HuH-7 (cell line): Measurements from ENCODE around the gene ZFYVE28.
A peak's percentile ranks its signal among the peaks of the same experiment; 100 is the strongest.

Experiments
- DNase-seq: peaks from one replicate; pipeline ENCODE4 v3.0.0; 2011; ENCODE audit warnings: low spot score

ZFYVE28 gene

GRCh38 chr4:2411786-2412510 is 6.5 kb downstream of the ZFYVE28 start:
- DNase-seq, result no peak

- no peak for DNase-seq
Measured at GRCh38 chr4:2409381-2409783, 9.1 kb downstream of the ZFYVE28 start.

- DNase-seq, result no peak
Measured at GRCh38 chr4:2408976-2409375, 9.5 kb downstream of the ZFYVE28 start.

GRCh38 chr4:2408401-2408958 is 10.0 kb downstream of the ZFYVE28 start:
- DNase-seq, result no peak

- no peak for DNase-seq
Measured at GRCh38 chr4:2407991-2408342, 10.5 kb downstream of the ZFYVE28 start.

- no peak for DNase-seq
Measured at GRCh38 chr4:2406920-2407319, 11.5 kb downstream of the ZFYVE28 start.

- DNase-seq, result no peak
Measured at GRCh38 chr4:2406406-2406805, 12.0 kb downstream of the ZFYVE28 start.

- no peak for DNase-seq
Measured at GRCh38 chr4:2402941-2403340, 15.5 kb downstream of the ZFYVE28 start.

GRCh38 chr4:2402048-2402842 is 16.2 kb downstream of the ZFYVE28 start:
- DNase-seq, result peak; percentile 75

GRCh38 chr4:2401610-2401983 is 16.8 kb downstream of the ZFYVE28 start:
- DNase-seq, result no peak

- DNase-seq, result no peak
Measured at GRCh38 chr4:2400841-2401609, 17.4 kb downstream of the ZFYVE28 start.

- no peak for DNase-seq
Measured at GRCh38 chr4:2399631-2400190, 18.7 kb downstream of the ZFYVE28 start.

GRCh38 chr4:2399216-2399615 is 19.2 kb downstream of the ZFYVE28 start:
- no peak for DNase-seq

- no peak for DNase-seq
Measured at GRCh38 chr4:2397596-2398379, 20.7 kb downstream of the ZFYVE28 start.

GRCh38 chr4:2396781-2397368 is 21.6 kb downstream of the ZFYVE28 start:
- peak; percentile 74 for DNase-seq

- DNase-seq, result no peak
Measured at GRCh38 chr4:2395584-2395983, 22.9 kb downstream of the ZFYVE28 start.

GRCh38 chr4:2395038-2395437 is 23.4 kb downstream of the ZFYVE28 start:
- DNase-seq, result no peak

GRCh38 chr4:2394528-2394927 is 23.9 kb downstream of the ZFYVE28 start:
- DNase-seq, result no peak

GRCh38 chr4:2393353-2394270 is 24.8 kb downstream of the ZFYVE28 start:
- no peak for DNase-seq
